Neural progenitor cell (in vitro differentiated cells): Measurements from ENCODE around the gene MT2A.

Experiments used
- CTCF ChIP-seq: fragments of 200-600 bp; sonication (generic); IDR thresholded peaks from 2 replicates; pipeline ENCODE4 v1.5.1; 2017; ENCODE audit warnings: antibody characterized with exemption, mild to moderate bottlenecking
- EZH2 ChIP-seq: fragments of 200-600 bp; sonication (generic); IDR thresholded peaks from 2 replicates; pipeline ENCODE4 v1.6.1; 2017; ENCODE audit warnings: antibody characterized with exemption, mild to moderate bottlenecking, moderate library complexity
- EZH2phosphoT487 ChIP-seq: fragments of 200-600 bp; sonication (generic); IDR thresholded peaks from 2 replicates; pipeline ENCODE4 v1.6.1; 2017; ENCODE audit warnings: antibody characterized with exemption

GRCh38 chr16:56647641-56648431, 39.5 kb downstream of the MT2A start:
- TF ChIP-seq CTCF (no peak), EZH2 (peak; percentile 87), EZH2phosphoT487 (peak; percentile 36)
